Measurements from ENCODE around the gene APOBEC3G.

DNA sequence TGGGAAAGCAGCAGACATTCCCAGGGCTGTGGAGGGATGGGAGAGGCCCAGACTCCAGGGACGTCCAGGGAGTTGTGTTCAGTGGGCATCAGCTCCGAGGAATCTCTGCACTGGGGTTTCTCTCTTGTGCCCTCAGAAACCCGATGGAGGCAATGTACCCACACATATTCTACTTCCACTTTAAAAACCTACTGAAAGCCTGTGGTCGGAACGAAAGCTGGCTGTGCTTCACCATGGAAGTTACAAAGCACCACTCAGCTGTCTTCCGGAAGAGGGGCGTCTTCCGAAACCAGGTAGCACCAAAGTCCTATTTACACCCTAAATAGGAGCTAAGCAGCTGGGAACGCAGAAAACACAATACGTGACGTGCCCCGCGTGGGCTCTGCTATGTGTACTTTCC lies 47.8 kb upstream of the APOBEC3G start:
- TF ChIP-seq, protein P1, sequence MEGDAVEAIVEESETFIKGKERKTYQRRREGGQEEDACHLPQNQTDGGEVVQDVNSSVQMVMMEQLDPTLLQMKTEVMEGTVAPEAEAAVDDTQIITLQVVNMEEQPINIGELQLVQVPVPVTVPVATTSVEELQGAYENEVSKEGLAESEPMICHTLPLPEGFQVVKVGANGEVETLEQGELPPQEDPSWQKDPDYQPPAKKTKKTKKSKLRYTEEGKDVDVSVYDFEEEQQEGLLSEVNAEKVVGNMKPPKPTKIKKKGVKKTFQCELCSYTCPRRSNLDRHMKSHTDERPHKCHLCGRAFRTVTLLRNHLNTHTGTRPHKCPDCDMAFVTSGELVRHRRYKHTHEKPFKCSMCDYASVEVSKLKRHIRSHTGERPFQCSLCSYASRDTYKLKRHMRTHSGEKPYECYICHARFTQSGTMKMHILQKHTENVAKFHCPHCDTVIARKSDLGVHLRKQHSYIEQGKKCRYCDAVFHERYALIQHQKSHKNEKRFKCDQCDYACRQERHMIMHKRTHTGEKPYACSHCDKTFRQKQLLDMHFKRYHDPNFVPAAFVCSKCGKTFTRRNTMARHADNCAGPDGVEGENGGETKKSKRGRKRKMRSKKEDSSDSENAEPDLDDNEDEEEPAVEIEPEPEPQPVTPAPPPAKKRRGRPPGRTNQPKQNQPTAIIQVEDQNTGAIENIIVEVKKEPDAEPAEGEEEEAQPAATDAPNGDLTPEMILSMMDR (IDR thresholded peaks at IDR 0.05), result no peak
- TF ChIP-seq POLR2A (IDR thresholded peaks at IDR 0.05), result no peak

All from adrenal gland (tissue), 5 donors.